NCI-H1694 treated with DMSO at 0.1 percent for 48 hours (cell line): Measurements from ENCODE around the gene NRCAM.
"Not testable (repeated sequence)": the region's sequence is repeated elsewhere in the genome, so short reads cannot be mapped to it uniquely, and the experiment has no call there.

Experiments used
- DNase-seq: peaks from one replicate; lab custom pipeline; 2025; lab: John Stamatoyannopoulos, UW

Gene NRCAM

GRCh38 chr7:108278776-108279175 is 177.5 kb downstream of the NRCAM start:
- DNase-seq, result no peak

GRCh38 chr7:108278281-108278680 is 178.0 kb downstream of the NRCAM start:
- DNase-seq, result no peak

- DNase-seq, result not testable (repeated sequence)
Observed at GRCh38 chr7:108274447-108274846, 181.8 kb downstream of the NRCAM start.

- DNase-seq, result not testable (repeated sequence)
Observed at GRCh38 chr7:108272891-108273290, 183.3 kb downstream of the NRCAM start.

- DNase-seq, result no peak
Observed at GRCh38 chr7:108270385-108271015, 185.7 kb downstream of the NRCAM start.

GRCh38 chr7:108268200-108268820 is 187.9 kb downstream of the NRCAM start:
- DNase-seq, result no peak

GRCh38 chr7:108267615-108268014 is 188.6 kb downstream of the NRCAM start:
- no peak for DNase-seq

GRCh38 chr7:108266491-108266890 is 189.7 kb downstream of the NRCAM start:
- DNase-seq, result peak; percentile 40

GRCh38 chr7:108266035-108266434 is 190.2 kb downstream of the NRCAM start:
- no peak for DNase-seq

GRCh38 chr7:108265007-108265406 is 191.2 kb downstream of the NRCAM start:
- no peak for DNase-seq

GRCh38 chr7:108263425-108263824 is 192.8 kb downstream of the NRCAM start:
- peak; percentile 84 for DNase-seq

- DNase-seq, result no peak
Observed at GRCh38 chr7:108261560-108262255, 194.5 kb downstream of the NRCAM start.

GRCh38 chr7:108259447-108259846 is 196.8 kb downstream of the NRCAM start:
- not testable (repeated sequence) for DNase-seq

- no peak for DNase-seq
Observed at GRCh38 chr7:108257954-108258353, 198.3 kb downstream of the NRCAM start.

GRCh38 chr7:108254259-108254658 is 202.0 kb downstream of the NRCAM start:
- no peak for DNase-seq

GRCh38 chr7:108253275-108254044 is 202.8 kb downstream of the NRCAM start:
- DNase-seq, result no peak

- DNase-seq, result no peak
Observed at GRCh38 chr7:108252177-108252576, 204.1 kb downstream of the NRCAM start.

GRCh38 chr7:108251700-108252099 is 204.5 kb downstream of the NRCAM start:
- DNase-seq, result no peak

GRCh38 chr7:108249453-108249852 is 206.8 kb downstream of the NRCAM start:
- no peak for DNase-seq

GRCh38 chr7:108248821-108249220 is 207.4 kb downstream of the NRCAM start:
- no peak for DNase-seq

GRCh38 chr7:108248418-108248817 is 207.8 kb downstream of the NRCAM start:
- no peak for DNase-seq

- no peak for DNase-seq
Observed at GRCh38 chr7:108247614-108248013, 208.6 kb downstream of the NRCAM start.
